Inferior parietal cortex (tissue), 1 donor: ENCODE measurements around the gene PLEKHM2.
"Not testable (repeated sequence)": the region's sequence is repeated elsewhere in the genome, so short reads cannot be mapped to it uniquely, and the experiment has no call there.

Experiments used
- DNase-seq: peaks from one replicate; pipeline ENCODE4 v3.0.0-alpha.2; 2016; ENCODE audit errors: extremely low spot score

The PLEKHM2 gene

GRCh38 chr1:15676010-15676409 lies 8.1 kb upstream of the PLEKHM2 start:
- DNase-seq, result no peak

GRCh38 chr1:15676688-15677661 lies 7.1 kb upstream of the PLEKHM2 start:
- no peak for DNase-seq

GRCh38 chr1:15678578-15678977 lies 5.5 kb upstream of the PLEKHM2 start:
- no peak for DNase-seq

GRCh38 chr1:15680131-15680530 lies 4.0 kb upstream of the PLEKHM2 start:
- no peak for DNase-seq

- DNase-seq, result no peak
These were observed 3.4 kb upstream of the PLEKHM2 start for GRCh38 chr1:15680561-15681348.

- DNase-seq, result no peak
These were observed 2.5 kb upstream of the PLEKHM2 start for GRCh38 chr1:15681349-15682292.

- DNase-seq, result no peak
These were observed 1.2 kb upstream of the PLEKHM2 start for GRCh38 chr1:15682936-15683341.

- no peak for DNase-seq
These were observed 628 bp upstream of the PLEKHM2 start for GRCh38 chr1:15683345-15684039.

- no peak for DNase-seq
These were observed 560 bp downstream of the PLEKHM2 start for GRCh38 chr1:15684468-15685291.

GRCh38 chr1:15685820-15686219 lies 1.7 kb downstream of the PLEKHM2 start:
- no peak for DNase-seq

- no peak for DNase-seq
These were observed 3.3 kb downstream of the PLEKHM2 start for GRCh38 chr1:15687446-15687845.

GRCh38 chr1:15690317-15690716 lies 6.2 kb downstream of the PLEKHM2 start:
- DNase-seq, result no peak

- no peak for DNase-seq
These were observed 7.4 kb downstream of the PLEKHM2 start for GRCh38 chr1:15691434-15692032.

GRCh38 chr1:15692121-15692682 lies 8.1 kb downstream of the PLEKHM2 start:
- DNase-seq, result no peak

GRCh38 chr1:15693371-15693770 lies 9.3 kb downstream of the PLEKHM2 start:
- no peak for DNase-seq

- peak; percentile 47 for DNase-seq
These were observed 12.9 kb downstream of the PLEKHM2 start for GRCh38 chr1:15696956-15697521.

GRCh38 chr1:15698201-15698600 lies 14.1 kb downstream of the PLEKHM2 start:
- no peak for DNase-seq

- not testable (repeated sequence) for DNase-seq
These were observed 15.2 kb downstream of the PLEKHM2 start for GRCh38 chr1:15699321-15699720.

- DNase-seq, result no peak
These were observed 16.4 kb downstream of the PLEKHM2 start for GRCh38 chr1:15700508-15700907.
